Activated T-cell treated with anti-CD3 and anti-CD28 coated beads for 48 hours (primary cell): Measurements from ENCODE around the gene AMN.

Experiments used
- DNase-seq: peaks from one replicate; pipeline ENCODE4 v3.0.0-alpha.2; 2020; ENCODE audit warnings: low read depth

Gene AMN

DNA sequence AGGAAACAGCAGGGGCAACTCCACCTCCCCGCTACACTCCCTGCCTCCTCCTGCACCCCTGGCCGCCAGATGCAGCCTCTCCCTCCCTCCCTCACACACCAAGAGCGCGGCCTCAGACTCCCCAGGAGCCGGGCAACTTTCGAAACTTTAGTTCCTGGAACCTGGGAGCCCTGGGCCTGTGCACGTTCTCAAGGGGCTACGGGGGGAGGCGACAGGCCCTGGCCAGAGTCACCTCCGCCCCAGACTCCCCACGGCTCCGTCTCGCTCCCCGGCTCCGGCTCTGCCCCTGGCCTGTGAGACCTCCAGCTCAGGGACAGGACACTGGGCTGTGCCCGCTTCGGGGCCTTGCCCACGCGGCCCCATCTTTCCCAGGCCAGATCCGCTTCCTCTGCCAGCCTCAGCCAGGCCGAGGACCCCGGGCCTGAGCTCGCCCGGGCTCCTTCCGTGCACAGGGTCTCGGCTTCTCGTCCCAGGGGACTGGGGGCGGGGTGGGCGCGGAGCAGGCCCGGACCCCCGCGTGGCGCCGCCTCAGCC, 5.5 kb downstream of the AMN start:
- DNase-seq: no peak

DNA sequence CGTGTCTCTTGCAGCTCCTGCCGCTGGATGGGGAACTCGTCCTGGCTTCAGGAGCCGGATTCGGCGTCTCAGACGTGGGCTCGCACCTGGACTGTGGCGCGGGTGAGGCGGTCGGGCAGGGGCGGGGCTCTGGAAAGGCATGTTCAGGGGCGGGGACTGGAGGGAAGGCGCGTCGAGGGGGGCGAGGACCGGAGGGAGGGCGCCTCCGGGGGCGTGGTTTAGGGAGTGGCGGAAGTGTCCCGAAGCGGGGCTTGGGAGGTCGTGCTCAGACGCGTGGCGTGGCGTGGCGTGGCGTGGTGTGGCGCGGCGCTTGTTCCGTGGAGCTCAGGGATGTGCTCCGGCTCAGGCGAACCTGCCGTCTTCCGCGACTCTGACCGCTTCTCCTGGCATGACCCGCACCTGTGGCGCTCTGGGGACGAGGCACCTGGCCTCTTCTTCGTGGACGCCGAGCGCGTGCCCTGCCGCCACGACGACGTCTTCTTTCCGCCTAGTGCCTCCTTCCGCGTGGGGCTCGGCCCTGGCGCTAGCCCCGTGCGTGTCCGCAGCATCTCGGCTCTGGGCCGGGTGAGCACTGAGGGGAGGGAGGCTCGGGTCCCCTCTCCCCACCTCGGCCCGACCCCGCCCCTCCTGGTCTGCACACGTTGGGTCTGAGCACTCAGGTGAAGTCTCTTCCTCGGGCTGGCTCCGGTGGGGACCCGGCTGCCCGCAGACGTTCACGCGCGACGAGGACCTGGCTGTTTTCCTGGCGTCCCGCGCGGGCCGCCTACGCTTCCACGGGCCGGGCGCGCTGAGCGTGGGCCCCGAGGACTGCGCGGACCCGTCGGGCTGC, 6.2 kb downstream of the AMN start:
- peak; percentile 58 for DNase-seq

- DNase-seq: no peak
Measured at GRCh38 chr14:102929241-102930137, 7.0 kb downstream of the AMN start.

DNA sequence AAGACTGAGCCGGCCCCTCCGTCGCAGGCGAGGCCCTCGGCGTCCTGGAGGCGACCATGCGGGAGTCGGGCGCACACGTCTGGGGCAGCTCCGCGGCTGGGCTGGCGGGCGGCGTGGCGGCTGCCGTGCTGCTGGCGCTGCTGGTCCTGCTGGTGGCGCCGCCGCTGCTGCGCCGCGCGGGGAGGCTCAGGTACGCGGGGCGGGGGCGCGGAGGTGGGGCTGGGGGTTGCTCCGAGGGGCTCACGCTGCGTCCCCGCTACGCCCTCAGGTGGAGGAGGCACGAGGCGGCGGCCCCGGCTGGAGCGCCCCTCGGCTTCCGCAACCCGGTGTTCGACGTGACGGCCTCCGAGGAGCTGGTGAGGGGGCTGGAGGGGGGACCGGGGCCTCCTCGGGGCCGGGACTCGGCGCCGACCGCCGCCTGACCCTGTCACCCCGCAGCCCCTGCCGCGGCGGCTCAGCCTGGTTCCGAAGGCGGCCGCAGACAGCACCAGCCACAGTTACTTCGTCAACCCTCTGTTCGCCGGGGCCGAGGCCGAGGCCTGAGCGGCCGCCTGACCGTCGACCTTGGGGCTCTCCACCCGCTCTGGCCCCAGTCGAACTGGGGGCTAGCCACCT, 7.8 kb downstream of the AMN start:
- DNase-seq: no peak

- DNase-seq: no peak
Measured at GRCh38 chr14:102930753-102931579, 8.5 kb downstream of the AMN start.

GRCh38 chr14:102931580-102932285, 9.3 kb downstream of the AMN start:
- DNase-seq: no peak

DNA sequence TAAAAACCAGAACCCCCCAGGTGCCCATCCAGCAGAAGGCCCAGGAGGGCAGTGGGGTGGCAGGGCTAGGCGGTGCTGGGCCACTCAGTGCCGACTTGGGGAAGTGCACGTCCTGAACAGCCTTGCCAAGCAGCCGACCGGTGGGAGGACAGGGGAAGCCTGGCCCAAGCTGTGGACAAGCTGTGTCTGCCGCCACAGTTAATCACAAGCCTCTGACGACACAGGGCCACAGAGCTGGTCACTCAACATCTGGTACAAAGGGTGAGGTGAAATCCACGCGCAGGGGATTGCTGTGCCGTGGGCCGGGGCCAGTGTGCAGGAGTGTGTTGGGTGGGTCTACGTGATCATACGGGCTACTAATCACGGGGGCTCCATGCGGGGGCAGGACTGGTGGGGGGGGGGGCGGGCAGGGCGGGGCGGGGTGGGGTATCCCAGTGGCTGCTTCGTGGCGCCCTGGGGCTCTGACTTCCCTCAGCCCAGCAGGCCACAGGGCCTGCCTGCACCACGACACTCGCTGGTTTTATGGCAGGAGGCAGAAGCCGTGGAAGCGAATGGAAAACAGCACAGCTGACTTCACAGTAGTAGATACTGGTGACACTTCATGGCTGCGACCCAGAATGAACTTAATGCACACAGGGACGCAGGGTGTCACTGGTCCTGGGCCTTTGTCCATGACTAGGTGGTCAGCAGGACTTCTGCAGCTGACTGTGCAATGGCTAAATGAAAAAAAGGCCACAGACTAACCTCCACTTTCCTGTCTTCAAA, 10.2 kb downstream of the AMN start:
- no peak for DNase-seq

- no peak for DNase-seq
Measured at GRCh38 chr14:102933618-102934231, 11.3 kb downstream of the AMN start.

- no peak for DNase-seq
Measured at GRCh38 chr14:102935756-102936155, 13.3 kb downstream of the AMN start.

DNA sequence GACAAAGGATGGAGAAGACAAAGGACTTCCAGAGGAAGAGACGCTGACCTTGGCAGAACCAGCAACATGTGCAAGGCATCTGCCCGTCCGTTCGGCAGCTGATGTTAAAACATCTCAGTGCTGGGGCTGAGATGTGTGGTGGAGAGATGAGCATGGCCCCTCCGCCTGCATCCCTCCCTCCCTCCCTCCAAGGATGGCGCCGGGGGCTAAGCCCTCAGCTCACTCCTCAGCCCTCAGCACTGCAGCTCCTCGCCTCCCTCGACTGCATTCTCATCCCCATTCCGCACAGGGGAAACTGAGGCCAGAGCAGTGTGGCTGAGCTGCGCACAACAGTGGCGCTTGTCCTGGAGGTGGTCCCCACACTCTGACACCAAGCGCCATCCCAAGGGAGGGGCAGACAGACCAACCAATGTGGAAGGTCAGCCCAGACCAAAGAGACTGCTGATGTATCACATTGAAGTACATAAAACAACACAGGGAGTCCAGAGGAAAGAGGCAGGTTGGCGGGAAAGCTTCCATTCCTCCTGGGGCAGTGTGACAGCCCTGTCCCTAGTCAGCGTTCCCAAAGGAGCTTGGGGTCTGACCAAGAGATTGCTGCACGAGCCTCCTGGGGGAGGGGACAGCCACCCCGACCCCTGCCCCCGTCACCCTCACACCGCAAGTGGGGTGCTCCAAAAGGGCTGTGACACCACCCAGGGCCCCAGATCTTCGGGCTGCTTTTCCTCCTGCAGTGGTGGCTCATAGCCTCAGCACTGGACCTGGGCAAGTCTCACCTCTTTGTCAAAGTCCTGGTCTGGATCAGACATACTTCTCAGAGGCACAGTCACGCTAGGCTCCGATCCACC, 15.1 kb downstream of the AMN start:
- no peak for DNase-seq

DNA sequence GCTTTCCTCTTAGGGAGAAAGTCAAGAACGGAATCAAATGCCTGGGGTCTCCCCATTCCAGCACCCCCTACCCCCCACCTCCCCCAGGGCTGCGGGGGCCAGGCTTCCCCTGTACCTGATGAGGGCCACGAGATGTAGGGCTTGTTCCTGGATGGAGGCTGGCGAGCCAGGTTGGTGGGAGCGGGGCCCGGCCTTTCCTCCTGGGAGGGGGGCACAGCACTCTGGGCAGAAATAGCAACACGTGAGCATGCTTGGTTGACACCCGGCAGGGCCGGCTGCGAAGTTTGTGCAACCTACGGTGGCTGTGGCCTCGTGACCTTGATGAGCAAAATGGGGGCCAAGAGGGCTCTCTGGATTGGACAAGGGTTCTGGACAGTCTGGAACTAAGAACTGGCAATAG, 15.7 kb downstream of the AMN start:
- DNase-seq: no peak

- no peak for DNase-seq
Measured at GRCh38 chr14:102939329-102939728, 16.9 kb downstream of the AMN start.

GRCh38 chr14:102939820-102940561, 17.5 kb downstream of the AMN start:
- no peak for DNase-seq

GRCh38 chr14:102940729-102941362, 18.4 kb downstream of the AMN start:
- DNase-seq: no peak

DNA sequence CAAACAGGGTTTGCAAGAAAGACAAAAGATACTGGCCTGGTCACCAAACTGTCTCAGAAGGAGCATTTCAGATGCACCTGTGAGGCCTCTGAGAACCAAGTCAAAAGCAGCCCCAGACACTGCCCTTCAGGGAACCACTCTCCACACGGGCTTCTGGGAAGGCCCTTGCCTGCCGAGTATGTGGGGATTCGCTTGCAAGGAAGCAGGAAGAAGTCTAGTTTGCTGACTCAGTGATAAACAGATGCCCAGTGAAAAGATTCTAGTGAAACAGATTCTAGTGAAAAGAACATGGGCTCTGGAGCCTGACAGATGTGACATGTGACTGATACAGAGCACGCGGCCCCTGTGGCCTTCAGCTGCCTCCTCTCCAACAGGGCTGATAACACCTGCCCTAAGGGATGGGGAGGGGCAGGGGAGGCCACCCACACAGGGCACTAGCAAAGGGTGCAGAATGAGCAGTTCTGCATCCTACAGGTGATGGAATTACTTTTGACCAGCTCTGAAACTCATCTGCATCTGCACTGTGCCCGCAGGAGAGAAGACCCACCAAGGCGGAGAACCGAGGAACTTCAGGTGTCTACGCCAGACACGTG, 19.1 kb downstream of the AMN start:
- no peak for DNase-seq

DNA sequence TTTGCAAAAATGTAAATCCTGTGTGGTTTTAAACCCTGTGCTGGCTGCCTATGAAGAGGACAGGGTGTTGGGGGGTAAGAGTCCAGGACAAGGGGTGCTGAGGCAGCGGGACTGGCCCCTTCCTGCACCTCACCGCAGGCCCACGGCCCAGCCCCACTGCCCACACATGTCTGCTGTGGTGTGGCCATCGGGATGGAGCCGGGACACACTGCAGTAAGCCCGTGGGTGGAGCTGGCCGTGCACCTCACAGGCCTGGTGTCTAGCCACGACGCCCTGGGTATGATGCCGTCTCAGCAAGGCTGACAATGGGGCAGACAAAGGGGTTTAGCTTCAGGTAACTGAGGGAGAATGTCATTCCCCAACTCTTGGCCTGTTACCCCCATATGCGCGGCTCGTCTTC, 19.6 kb downstream of the AMN start:
- DNase-seq: no peak

- no peak for DNase-seq
Measured at GRCh38 chr14:102943454-102943853, 21.0 kb downstream of the AMN start.
